Measurements from ENCODE around the gene SNAPC2.

Gene SNAPC2, protein sequence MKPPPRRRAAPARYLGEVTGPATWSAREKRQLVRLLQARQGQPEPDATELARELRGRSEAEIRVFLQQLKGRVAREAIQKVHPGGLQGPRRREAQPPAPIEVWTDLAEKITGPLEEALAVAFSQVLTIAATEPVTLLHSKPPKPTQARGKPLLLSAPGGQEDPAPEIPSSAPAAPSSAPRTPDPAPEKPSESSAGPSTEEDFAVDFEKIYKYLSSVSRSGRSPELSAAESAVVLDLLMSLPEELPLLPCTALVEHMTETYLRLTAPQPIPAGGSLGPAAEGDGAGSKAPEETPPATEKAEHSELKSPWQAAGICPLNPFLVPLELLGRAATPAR

DNA sequence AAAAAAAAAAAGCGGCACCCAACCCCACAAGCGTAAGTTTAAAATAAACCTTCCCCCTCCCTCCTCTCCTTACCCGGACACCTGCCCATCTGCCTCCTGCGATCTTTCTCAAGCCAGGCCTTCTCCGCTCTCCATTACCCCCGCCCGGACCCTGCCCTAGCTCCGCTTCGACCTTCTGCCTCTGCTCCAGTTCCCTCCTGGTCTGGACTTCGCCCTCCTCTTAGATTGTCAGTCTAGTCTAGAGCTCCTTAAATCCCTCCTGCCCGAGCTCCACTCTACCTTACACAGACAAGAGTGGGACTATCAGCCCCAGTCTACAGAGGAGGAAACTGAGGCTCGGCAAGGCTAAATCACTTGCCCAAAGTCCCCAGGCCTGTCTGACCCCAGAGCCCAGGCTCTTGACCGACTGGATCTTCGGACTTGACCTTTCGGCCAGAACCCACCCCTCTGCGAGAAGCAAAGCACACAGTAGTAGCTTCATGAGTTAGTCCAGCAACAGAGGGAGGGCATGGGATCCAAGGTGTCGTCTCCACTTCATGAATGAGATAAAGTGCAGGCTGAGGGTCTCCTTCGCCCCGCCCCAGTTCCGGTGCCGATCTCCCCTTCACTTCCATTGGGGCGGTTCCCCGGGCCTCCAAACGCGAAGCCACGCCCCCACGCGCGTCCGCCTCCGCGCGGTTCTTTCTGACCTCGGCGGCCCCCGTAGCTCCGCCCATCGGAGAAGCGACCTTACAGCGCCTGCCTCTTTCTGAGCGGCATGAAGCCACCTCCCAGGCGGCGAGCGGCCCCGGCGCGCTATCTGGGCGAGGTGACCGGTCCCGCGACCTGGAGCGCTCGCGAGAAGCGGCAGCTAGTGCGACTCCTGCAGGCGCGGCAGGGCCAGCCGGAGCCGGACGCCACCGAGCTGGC, at the start of gene SNAPC2:
TSS of gene SNAPC2 (plus strand) at position 729 of the 909 bp plus-strand sequence. CDS start at position 758, 29 bp downstream.
- Mint-ChIP-seq H3K36me3 (ENCODE audit: low read depth) (no peaks in the 10 kb centered on the region), H3K27me3 (peaks cover 31% of the 10 kb centered on the region), H3K4me3 (peak within 1 kb of the TSS; percentile 79), H3K9me3 (no peaks in the 10 kb centered on the region), H3K27ac (peak within 1 kb of the TSS; percentile 87), H3K4me1 (peaks cover 33% of the 10 kb centered on the region)
- ATAC-seq = peak; percentile 58
- DNase-seq = peak; percentile 97

DNA sequence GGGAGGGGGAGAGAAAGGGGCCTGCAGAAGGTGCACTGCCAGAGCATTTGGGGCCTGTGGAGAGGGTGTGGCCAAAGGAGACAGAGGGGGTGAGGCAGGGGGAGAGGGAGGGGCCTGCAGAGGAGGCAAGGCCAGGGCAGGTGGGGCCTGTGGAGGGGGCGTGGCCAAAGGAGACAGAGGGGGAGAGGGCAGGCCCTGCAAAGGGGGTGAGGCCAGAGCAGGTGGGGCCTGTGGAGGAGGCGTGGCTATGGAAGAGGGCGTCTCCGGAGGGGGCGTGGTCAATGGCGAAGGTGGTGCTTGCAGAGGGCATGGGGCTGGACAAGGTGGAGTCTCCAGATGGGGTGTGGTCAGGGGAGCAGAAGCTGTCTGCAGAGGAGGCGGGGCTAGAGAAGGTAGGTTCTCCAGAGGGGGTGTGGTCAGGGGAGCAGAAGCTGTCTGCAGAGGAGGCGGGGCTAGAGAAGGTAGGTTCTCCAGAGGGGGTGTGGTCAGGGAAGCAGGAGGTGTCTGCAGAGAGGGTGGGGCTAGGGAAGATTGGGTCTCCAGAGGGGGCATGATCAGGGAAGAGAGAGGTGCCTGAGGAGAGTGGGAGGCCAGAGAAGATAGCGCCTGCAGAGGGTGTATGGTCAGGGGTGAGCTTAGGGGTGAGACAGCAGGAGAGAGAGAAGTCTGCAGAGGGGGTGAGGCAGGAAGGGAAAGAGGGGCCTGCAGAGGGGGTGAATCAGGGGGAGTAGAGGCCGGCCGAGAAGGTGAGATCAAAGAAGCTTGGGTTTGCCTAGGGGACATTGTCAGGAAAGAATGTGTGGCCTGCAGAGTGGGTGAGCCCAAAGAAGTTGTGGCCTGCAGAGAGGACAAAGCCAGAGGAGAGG, 49.3 kb upstream of the SNAPC2 start:
- Mint-ChIP-seq H3K9me3 (no peaks in the 10 kb centered on the region), H3K27me3 (peaks cover 45% of the 10 kb centered on the region), H3K4me3 (peak overlapping the region; percentile 27), H3K27ac (no peak overlapping the region), H3K36me3 (ENCODE audit: low read depth) (no peaks in the 10 kb centered on the region), H3K4me1 (peaks cover 30% of the 10 kb centered on the region)
- DNase-seq = peak; percentile 68
- ATAC-seq = peak; percentile 11

DNA sequence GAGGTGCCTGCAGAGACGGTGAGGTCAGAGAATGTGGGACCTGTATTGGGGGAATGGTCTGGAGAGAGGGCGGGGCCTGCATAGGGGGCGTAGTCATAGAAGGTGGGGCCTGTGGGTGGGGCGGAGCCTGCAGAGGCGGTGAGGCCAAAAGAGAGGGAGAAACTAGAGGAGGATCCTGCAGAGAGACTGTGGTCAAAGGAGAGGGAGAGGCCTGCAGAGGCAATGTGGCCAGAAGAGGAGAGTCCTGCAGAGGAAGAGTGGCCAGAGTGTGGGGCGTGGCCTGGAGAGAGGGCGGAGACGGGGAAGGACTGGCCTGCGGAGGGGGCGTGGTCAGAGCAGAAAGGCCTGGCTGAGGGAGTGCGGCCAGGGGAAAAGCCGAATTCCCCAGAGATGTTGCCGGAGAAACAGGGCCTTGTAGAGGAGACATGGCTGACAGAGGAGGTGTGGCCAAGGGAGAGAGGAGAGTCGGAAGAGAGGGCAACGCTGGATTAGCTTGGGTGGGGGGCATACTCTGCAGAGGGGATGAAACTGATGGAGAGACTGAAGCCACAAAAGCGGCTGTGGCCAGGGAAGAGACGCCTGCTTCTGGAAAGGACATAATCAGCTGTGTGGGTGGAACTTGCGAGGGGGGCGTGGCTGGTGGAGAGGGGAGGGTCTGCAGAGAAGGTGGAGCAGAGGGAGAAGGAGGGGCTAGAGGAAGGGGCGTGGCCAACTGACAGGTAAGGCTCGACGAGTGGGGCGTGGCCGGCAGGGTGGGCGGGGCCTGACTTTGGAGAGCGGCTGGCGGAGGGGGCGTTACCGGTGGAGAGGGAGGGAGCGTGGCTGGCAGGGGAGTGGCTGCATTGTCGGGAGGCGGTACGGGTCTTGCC, 48.5 kb upstream of the SNAPC2 start:
- peaks cover 44% of the 10 kb centered on the region for H3K27me3 Mint-ChIP-seq
- peaks cover 30% of the 10 kb centered on the region for H3K4me1 Mint-ChIP-seq
- peak overlapping the region; percentile 16 for H3K27ac Mint-ChIP-seq
- no peaks in the 10 kb centered on the region for H3K9me3 Mint-ChIP-seq
- DNase-seq (peak; percentile 89), ATAC-seq (peak; percentile 2)
- peak overlapping the region; percentile 27 for H3K4me3 Mint-ChIP-seq
- H3K36me3 Mint-ChIP-seq (ENCODE audit: low read depth) = no peaks in the 10 kb centered on the region

DNA sequence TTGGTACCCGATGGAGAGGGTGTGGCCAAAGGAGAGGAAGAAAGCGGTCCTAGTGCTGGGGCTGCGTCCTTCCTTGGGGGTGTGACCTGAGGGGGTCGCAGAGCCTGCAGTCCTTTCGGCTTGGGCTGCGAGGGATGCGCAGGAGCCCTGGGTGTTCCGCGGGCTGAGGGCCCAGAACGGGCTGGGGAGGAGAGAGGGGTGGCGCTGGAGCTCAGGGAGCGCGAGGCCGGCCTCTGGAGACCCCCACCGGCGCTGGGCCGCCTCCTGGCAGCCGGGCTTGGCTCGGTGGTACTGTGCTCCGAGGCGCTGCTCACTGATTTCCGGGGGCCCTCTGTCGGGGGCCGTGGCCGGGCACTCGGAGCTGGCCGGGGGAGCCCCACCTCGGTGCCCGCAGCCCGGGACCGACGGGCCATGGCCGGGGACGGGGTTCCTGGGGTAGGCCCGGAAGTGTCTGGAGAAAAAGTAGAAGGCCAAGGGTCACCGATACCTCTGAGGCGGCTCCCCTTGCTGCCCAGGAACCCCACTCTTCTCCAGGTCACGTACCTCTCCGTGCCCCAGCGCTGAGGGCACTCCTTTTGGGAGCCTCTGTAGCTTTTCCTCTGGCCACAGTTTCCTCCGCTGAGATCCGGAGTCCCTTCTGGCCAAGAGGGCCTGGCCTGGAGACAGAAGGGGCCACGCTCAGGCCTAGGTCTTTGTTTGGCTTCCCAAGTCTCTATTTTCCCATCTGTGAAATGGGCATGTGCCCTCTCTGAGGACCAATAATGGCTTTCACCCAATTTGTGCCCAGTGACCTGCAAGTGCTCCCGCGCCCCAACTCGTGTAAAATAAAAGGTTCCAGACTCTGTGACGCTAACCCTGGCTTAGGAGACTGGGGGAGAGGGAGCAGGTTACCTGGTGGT, 47.6 kb upstream of the SNAPC2 start:
- DNase-seq (no peak), ATAC-seq (no peak)
- Mint-ChIP-seq H3K27ac (no peak overlapping the region), H3K36me3 (ENCODE audit: low read depth) (no peaks in the 10 kb centered on the region), H3K27me3 (peaks cover 36% of the 10 kb centered on the region), H3K9me3 (no peaks in the 10 kb centered on the region), H3K4me1 (peaks cover 30% of the 10 kb centered on the region), H3K4me3 (peak overlapping the region; percentile 27)

DNA sequence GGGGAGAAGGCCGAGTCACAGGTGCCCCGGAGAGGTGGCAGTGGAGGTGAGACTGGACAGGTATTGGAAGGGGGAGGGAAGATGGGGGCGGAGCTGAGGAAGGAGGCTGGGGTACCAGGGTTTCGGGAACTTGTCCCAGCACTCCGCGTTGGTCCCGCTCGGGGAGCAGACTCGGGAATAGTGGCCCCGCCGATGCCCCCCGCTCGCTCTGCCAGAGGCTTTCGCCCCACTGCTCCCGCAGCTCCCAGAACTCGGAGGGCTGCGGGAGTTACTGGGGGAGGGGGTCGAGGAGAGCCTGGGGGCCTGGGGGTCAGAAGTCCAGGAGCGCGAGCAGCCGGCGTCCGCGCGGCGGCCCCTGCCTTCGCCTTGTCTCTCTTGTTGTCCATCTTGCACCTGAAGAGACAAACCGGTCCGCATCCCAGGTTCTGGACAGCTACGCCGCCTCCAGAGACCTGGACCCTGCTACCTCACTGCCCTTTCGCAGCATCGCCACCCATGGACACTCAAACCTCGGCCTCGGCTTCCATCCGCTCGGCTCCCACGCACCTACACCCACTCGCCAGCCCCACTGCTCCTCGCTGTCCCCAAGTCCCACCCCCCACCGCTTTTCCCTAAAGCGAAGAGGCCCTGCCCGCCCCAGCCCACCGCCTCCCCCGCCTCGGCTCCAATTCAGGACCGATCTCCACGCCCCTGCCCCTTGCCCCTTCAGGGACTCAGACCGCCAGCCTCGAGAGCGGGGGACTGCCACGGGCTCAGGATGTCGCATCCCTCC, 46.6 kb upstream of the SNAPC2 start:
- no peak for ATAC-seq
- no peaks in the 10 kb centered on the region for H3K36me3 Mint-ChIP-seq (ENCODE audit: low read depth)
- H3K4me1 Mint-ChIP-seq = peaks cover 26% of the 10 kb centered on the region
- no peak for DNase-seq
- peaks cover 33% of the 10 kb centered on the region for H3K27me3 Mint-ChIP-seq
- peak overlapping the region; percentile 49 for H3K4me3 Mint-ChIP-seq
- no peak overlapping the region for H3K27ac Mint-ChIP-seq
- no peaks in the 10 kb centered on the region for H3K9me3 Mint-ChIP-seq

DNA sequence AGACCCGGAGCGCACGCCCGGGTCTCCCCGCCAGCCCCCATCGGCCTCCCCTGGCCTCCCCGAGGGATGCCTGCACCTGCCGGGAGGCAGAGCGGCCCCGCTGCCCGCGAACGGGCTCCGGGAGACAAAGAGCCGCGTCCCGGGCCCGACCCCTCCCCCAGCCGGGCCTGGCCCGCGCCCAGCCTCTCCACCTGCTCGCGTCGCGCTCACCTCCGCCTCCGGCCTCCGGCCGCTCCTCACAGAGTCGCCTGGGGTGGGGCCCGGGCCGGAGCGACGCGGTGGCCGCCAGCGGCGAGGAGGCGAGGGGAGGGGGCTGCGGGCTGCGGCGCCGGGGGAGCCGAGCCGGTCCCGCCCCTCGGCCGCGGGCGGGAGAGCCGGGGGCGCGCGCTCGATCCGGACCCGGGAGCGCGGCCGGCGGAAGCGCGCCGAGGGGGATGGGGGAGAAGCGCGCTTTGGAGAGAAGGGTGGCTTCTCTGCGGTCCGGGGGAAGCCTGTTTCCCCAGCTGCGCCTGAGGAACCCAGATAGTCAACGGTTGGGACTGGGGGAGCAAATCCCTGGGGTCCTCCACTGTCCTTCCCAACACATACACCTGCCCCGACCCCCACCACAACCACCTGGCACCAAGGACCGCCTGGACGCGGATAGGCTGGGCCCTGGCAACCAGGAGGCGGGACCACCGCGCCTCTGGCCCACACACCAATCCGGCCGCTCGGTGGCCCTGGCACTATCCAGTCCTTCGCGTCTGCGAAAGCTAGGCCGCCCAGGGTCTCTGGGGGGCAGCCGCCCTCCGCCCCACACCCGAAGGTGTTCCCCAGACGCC, 45.9 kb upstream of the SNAPC2 start, which contains the start of gene PRR36:
TSS of gene PRR36 (minus strand) at position 315 of the 821 bp plus-strand sequence. CDS start 701 bp downstream, outside the sequence.
- no peak for DNase-seq
- Mint-ChIP-seq H3K4me3 (peak within 1 kb of the TSS; percentile 49), H3K27ac (no peak within 1 kb of the TSS), H3K36me3 (ENCODE audit: low read depth) (no peaks in the 10 kb centered on the region), H3K9me3 (no peaks in the 10 kb centered on the region), H3K27me3 (peaks cover 33% of the 10 kb centered on the region), H3K4me1 (peaks cover 22% of the 10 kb centered on the region)
- ATAC-seq = no peak

DNA sequence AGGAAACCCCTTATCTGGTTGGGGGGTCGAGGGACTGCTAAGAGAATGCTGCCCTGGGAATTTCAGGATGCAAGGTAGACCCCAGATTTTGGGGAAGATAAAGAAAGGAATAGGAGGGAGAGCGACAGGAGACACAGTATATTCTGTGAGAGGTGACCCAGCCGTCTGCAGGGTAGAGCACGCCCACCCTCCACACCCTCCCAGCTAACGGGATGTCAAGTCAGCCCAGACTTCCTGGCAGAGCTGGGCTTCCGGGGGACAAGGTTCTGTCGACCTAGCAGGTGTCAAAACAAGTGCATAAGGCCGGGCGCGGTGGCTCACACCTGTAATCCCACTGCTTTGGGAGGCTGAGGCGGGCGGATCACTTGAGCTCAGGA, 45.3 kb upstream of the SNAPC2 start:
- ATAC-seq (no peak), DNase-seq (no peak)
- H3K9me3 Mint-ChIP-seq = no peaks in the 10 kb centered on the region
- H3K27me3 Mint-ChIP-seq = peaks cover 33% of the 10 kb centered on the region
- H3K4me3 Mint-ChIP-seq = no peak overlapping the region
- no peak overlapping the region for H3K27ac Mint-ChIP-seq
- H3K36me3 Mint-ChIP-seq (ENCODE audit: low read depth) = no peaks in the 10 kb centered on the region
- H3K4me1 Mint-ChIP-seq = peaks cover 22% of the 10 kb centered on the region

DNA sequence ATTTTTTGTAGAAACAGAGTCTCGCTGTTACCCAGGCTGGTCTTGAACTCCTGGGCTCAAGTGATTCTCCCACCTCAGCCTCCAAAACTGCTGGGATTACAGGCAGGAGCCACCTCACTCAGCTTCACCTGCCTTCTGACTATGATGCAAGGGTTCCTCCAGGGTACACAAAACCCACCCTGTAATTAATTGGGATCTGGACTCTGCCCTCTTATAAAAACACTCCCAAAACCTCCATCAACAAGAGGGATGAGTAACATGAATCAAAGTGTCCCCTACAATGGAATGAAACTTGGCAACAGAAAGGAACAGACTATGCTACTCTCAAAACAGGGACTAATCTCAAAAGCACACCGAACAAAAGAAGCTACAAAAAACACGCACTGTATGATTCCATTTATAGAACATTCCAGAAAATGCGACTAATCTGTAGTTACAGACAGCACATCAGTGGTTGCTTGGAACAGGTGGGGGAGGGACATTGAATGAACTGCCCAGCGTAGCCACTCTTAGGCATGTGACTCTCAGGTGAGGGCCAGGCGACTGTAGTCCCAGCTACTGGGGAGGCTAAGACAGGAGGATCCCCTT, 42.8 kb upstream of the SNAPC2 start:
- H3K4me3 Mint-ChIP-seq = no peak overlapping the region

DNA sequence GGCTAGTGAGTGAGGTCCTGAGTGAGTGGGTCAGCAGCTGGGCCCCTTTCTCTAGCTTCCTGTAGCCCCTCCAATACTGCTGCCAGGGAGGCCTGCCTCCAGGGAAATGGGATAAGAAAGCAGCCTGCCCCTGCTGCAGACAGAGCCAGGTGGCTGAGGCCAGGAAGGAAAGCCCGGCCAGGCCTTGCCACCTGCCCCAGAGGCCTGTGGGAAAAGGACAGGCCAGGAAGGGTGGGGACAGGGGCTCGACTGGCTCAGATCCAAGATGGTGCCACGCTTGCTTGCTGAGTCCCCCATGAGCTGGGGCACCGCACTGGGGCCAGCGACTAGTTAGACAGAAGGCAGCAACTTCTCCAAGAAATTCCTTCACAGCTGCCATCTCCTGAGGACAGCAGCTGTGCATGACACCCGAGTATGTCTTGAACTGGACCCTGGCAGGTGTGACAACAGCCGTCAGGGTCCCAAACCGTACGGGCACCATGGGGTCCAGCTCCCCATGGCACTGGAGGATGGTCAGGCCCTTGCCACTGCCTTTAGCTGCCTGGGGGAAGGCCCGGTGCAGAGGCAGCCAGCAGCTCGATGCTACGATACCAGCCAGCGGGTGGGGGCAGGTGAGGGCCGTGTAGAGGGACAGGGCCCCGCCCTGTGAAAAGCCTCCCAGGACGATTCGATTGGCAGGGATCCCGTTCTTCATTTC, 40.9 kb upstream of the SNAPC2 start:
- H3K36me3 Mint-ChIP-seq (ENCODE audit: low read depth) = no peaks in the 10 kb centered on the region
- ATAC-seq (peak; percentile 16), DNase-seq (no peak)
- H3K27me3 Mint-ChIP-seq = peaks cover 13% of the 10 kb centered on the region
- no peak overlapping the region for H3K27ac Mint-ChIP-seq
- peaks cover 4% of the 10 kb centered on the region for H3K4me1 Mint-ChIP-seq
- H3K4me3 Mint-ChIP-seq = no peak overlapping the region
- H3K9me3 Mint-ChIP-seq = no peaks in the 10 kb centered on the region

More for the DNA sequence above, 42.8 kb upstream of the SNAPC2 start:
- no peaks in the 10 kb centered on the region for H3K9me3 Mint-ChIP-seq
- peaks cover 5% of the 10 kb centered on the region for H3K4me1 Mint-ChIP-seq
- no peaks in the 10 kb centered on the region for H3K36me3 Mint-ChIP-seq (ENCODE audit: low read depth)
- ATAC-seq (no peak), DNase-seq (no peak)
- peaks cover 21% of the 10 kb centered on the region for H3K27me3 Mint-ChIP-seq
- no peak overlapping the region for H3K27ac Mint-ChIP-seq

DNA sequence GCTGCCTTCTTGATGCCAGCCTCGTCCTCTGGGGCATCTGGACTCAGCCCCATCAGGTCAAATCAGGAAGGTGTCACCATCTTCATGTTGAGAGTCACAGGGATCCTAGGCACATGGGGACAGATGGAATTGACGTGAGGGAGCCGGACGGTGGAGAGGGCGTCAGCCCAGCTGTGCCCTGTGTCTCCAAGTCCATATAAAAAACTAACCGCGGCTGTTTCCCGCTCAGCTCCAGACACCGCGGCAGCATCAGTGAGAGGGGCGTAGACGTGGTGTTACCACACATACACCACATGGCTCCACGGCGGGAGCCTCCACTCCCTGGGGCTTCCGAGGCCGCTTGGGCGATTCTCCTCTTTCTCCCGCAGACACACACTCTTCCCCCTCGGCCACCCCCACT, 40.3 kb upstream of the SNAPC2 start:
- no peaks in the 10 kb centered on the region for H3K9me3 Mint-ChIP-seq
- H3K27ac Mint-ChIP-seq = no peak overlapping the region
- no peak for ATAC-seq

DNA sequence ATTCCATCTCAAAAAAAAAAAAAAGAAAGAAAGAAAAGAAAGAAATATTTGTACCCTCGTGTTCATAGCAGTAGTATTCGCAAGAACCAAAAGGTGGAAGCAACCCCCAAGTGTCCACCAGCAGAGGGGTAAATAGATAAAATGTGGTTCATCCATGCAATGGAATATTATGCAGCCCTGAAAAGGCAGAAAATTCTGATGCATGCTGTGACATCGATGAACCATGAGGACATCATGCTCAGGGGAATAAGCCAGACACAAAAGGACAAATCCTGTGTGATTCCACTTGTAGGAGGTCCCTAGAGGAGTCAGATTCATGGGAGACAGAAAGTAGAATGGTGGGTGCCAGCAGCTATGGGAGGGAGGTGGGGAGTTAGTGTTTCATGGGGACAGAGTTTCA, 38.2 kb upstream of the SNAPC2 start:
- H3K4me3 Mint-ChIP-seq = no peak overlapping the region
- DNase-seq (no peak), ATAC-seq (no peak)
- no peaks in the 10 kb centered on the region for H3K36me3 Mint-ChIP-seq (ENCODE audit: low read depth)
- H3K4me1 Mint-ChIP-seq = no peaks in the 10 kb centered on the region
- H3K27me3 Mint-ChIP-seq = no peaks in the 10 kb centered on the region
- H3K27ac Mint-ChIP-seq = no peak overlapping the region
- no peaks in the 10 kb centered on the region for H3K9me3 Mint-ChIP-seq

More for the DNA sequence above, 40.3 kb upstream of the SNAPC2 start:
- Mint-ChIP-seq H3K36me3 (ENCODE audit: low read depth) (no peaks in the 10 kb centered on the region), H3K4me1 (no peaks in the 10 kb centered on the region), H3K27me3 (peaks cover 10% of the 10 kb centered on the region), H3K4me3 (no peak overlapping the region)
- no peak for DNase-seq
